ENCODE data around the gene OCA2. TPM values are rescaled to one million over a fixed set of nuclear protein-coding genes. Genes with fewer than 3 reads are reported as not detected.

The OCA2 gene
- total RNA-seq, 1 donor from 2014 or later, result 1.0 TPM

- peaks cover 85% of the 10 kb centered on the region for H3K27me3 Mint-ChIP-seq (ENCODE audit: low read depth)
Measured at GRCh38 chr15:28096411-28096669, 2.8 kb downstream of the OCA2 start.

GRCh38 chr15:28094732-28095521, 4.2 kb downstream of the OCA2 start:
- H3K27ac Mint-ChIP-seq, result no peak overlapping the region
- peaks cover 80% of the 10 kb centered on the region for H3K27me3 Mint-ChIP-seq (ENCODE audit: low read depth)
- no peak for TF ChIP-seq CTCF (IDR thresholded peaks at IDR 0.05; ENCODE audit: unreplicated experiment)
- peaks cover 28% of the 10 kb centered on the region for H3K4me1 Mint-ChIP-seq
- H3K36me3 Mint-ChIP-seq, result peaks cover 1% of the 10 kb centered on the region
- H3K9me3 Mint-ChIP-seq, result peaks cover 14% of the 10 kb centered on the region
- peak overlapping the region; percentile 78 for H3K4me3 Mint-ChIP-seq
- DNase-seq (ENCODE audit: low spot score in 2 of 2, unreplicated experiment in 2 of 2), result no peak

More at GRCh38 chr15:28096411-28096669, 2.8 kb downstream of the OCA2 start:
- H3K36me3 Mint-ChIP-seq, result no peaks in the 10 kb centered on the region
- peak overlapping the region; percentile 78 for H3K4me3 Mint-ChIP-seq
- peaks cover 28% of the 10 kb centered on the region for H3K4me1 Mint-ChIP-seq
- peaks cover under 1% of the 10 kb centered on the region for H3K9me3 Mint-ChIP-seq
- no peak for TF ChIP-seq CTCF (IDR thresholded peaks at IDR 0.05; ENCODE audit: unreplicated experiment)
- DNase-seq (ENCODE audit: low spot score in 2 of 2, unreplicated experiment in 2 of 2), result no peak
- H3K27ac Mint-ChIP-seq, result peak overlapping the region; percentile 72

- no peak overlapping the region for H3K27ac Mint-ChIP-seq
- H3K4me3 Mint-ChIP-seq, result no peak overlapping the region
Measured at GRCh38 chr15:28093752-28094535, 5.2 kb downstream of the OCA2 start.

GRCh38 chr15:28091313-28091712, 7.8 kb downstream of the OCA2 start:
- TF ChIP-seq CTCF (IDR thresholded peaks at IDR 0.05; ENCODE audit: unreplicated experiment), result no peak
- no peak overlapping the region for H3K27ac Mint-ChIP-seq
- H3K4me1 Mint-ChIP-seq, result peaks cover 10% of the 10 kb centered on the region
- DNase-seq (ENCODE audit: low spot score in 2 of 2, unreplicated experiment in 2 of 2), result no peak
- peaks cover 70% of the 10 kb centered on the region for H3K27me3 Mint-ChIP-seq (ENCODE audit: low read depth)
- H3K9me3 Mint-ChIP-seq, result peaks cover 32% of the 10 kb centered on the region
- H3K36me3 Mint-ChIP-seq, result peaks cover 1% of the 10 kb centered on the region
- no peak overlapping the region for H3K4me3 Mint-ChIP-seq

More at GRCh38 chr15:28093752-28094535, 5.2 kb downstream of the OCA2 start:
- TF ChIP-seq CTCF (IDR thresholded peaks at IDR 0.05; ENCODE audit: unreplicated experiment), result no peak
- peaks cover 75% of the 10 kb centered on the region for H3K27me3 Mint-ChIP-seq (ENCODE audit: low read depth)
- H3K4me1 Mint-ChIP-seq, result peaks cover 24% of the 10 kb centered on the region
- no peak for DNase-seq (ENCODE audit: low spot score in 2 of 2, unreplicated experiment in 2 of 2)
- peaks cover 21% of the 10 kb centered on the region for H3K9me3 Mint-ChIP-seq
- H3K36me3 Mint-ChIP-seq, result peaks cover 1% of the 10 kb centered on the region

GRCh38 chr15:28086175-28086703, 12.9 kb downstream of the OCA2 start:
- DNase-seq (ENCODE audit: low spot score in 2 of 2, unreplicated experiment in 2 of 2), result no peak
- H3K36me3 Mint-ChIP-seq, result peaks cover 1% of the 10 kb centered on the region
- TF ChIP-seq CTCF (IDR thresholded peaks at IDR 0.05; ENCODE audit: unreplicated experiment), result peak; percentile 35
- H3K27ac Mint-ChIP-seq, result no peak overlapping the region
- H3K4me1 Mint-ChIP-seq, result no peaks in the 10 kb centered on the region
- H3K9me3 Mint-ChIP-seq, result peaks cover 34% of the 10 kb centered on the region
- no peak overlapping the region for H3K4me3 Mint-ChIP-seq
- peaks cover 37% of the 10 kb centered on the region for H3K27me3 Mint-ChIP-seq (ENCODE audit: low read depth)

All from mesothelial cell of epicardium (in vitro differentiated cells).